HG03439 (cell line): ENCODE measurements around the gene DDX39B.
A peak's percentile ranks its signal among the peaks of the same experiment; 100 is the strongest.

Experiments used
- ATAC-seq: cut with Tn5 transposase; IDR thresholded peaks from one replicate; pipeline ENCODE4 v1.9.1; 2021; ENCODE audit warnings: mild to moderate bottlenecking, moderate library complexity; ENCODE audit not compliant: unreplicated experiment

Gene DDX39B

GRCh38 chr6:31548544-31548873 is 6.7 kb upstream of the DDX39B start:
- ATAC-seq = no peak

GRCh38 chr6:31547727-31548543 is 6.1 kb upstream of the DDX39B start:
- ATAC-seq = no peak

GRCh38 chr6:31546958-31547726 is 5.3 kb upstream of the DDX39B start, which contains the start of gene NFKBIL1:
TSS of gene NFKBIL1 (plus strand) at chr6:31547608. CDS start at chr6:31547695, 87 bp downstream.
- peak; percentile 58 for ATAC-seq

GRCh38 chr6:31546339-31546957 is 4.6 kb upstream of the DDX39B start, which contains the start of gene ATP6V1G2:
TSS of gene ATP6V1G2 (minus strand) at chr6:31546608. CDS start at chr6:31546559, 49 bp downstream.
- peak; percentile 41 for ATAC-seq

- ATAC-seq = no peak
These were observed 3.5 kb upstream of the DDX39B start for GRCh38 chr6:31545291-31545690.

GRCh38 chr6:31544676-31545075 is 2.9 kb upstream of the DDX39B start:
- no peak for ATAC-seq

GRCh38 chr6:31543639-31544038 is 1.8 kb upstream of the DDX39B start:
- no peak for ATAC-seq

- no peak for ATAC-seq
These were observed 645 bp downstream of the DDX39B start for GRCh38 chr6:31541059-31541657.

GRCh38 chr6:31540640-31541039 is 1.2 kb downstream of the DDX39B start:
- ATAC-seq = no peak

- ATAC-seq = no peak
These were observed 2.9 kb downstream of the DDX39B start for GRCh38 chr6:31538805-31539400.

GRCh38 chr6:31535538-31536324 is 6.1 kb downstream of the DDX39B start:
- ATAC-seq = no peak

GRCh38 chr6:31534521-31535040 is 7.2 kb downstream of the DDX39B start:
- no peak for ATAC-seq

GRCh38 chr6:31534011-31534410 is 7.8 kb downstream of the DDX39B start:
- no peak for ATAC-seq

- ATAC-seq = no peak
These were observed 8.4 kb downstream of the DDX39B start for GRCh38 chr6:31533455-31533841.

- ATAC-seq = no peak
These were observed 9.0 kb downstream of the DDX39B start for GRCh38 chr6:31532644-31533454.

- ATAC-seq = no peak
These were observed 9.8 kb downstream of the DDX39B start for GRCh38 chr6:31531771-31532643.

GRCh38 chr6:31531162-31531561 is 10.6 kb downstream of the DDX39B start:
- no peak for ATAC-seq

- no peak for ATAC-seq
These were observed 11.1 kb downstream of the DDX39B start for GRCh38 chr6:31530659-31531058.
